A549 (cell line): Measurements from ENCODE around the gene RAD51B.

Experiments used
- TF ChIP-seq, protein P1 (sequence below): fragments of >200 bp; sonication (Bioruptor Twin); formaldehyde crosslinking; IDR thresholded peaks from 3 replicates; pipeline ENCODE4 v1.5.1; 2016
- TF ChIP-seq, protein P2 (sequence below): fragments of 150-350 bp; IDR thresholded peaks from 2 replicates; pipeline ENCODE4 v1.6.1; 2014; ENCODE audit warnings: low read depth, mild to moderate bottlenecking, low read length

DNA sequence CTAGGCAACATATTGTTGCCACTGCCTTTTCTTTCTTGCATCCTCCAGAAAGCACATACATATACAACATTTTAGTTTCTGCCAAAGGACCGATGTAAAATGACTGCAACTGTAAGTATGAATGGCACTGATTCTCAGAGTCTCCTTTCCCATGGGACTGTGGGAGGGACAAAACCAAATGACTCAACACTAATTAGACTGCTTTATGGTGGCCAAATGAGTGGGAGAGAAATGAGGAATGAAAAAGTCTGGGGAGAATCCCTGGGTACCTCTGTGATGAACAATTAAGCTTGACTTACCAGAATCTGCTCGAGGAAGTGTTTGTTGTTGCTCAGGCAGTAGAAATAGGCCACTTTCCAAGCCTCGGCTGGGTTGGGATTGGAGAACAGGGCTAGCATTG, 13.3 kb upstream of the RAD51B start:
- TF ChIP-seq, protein P1, sequence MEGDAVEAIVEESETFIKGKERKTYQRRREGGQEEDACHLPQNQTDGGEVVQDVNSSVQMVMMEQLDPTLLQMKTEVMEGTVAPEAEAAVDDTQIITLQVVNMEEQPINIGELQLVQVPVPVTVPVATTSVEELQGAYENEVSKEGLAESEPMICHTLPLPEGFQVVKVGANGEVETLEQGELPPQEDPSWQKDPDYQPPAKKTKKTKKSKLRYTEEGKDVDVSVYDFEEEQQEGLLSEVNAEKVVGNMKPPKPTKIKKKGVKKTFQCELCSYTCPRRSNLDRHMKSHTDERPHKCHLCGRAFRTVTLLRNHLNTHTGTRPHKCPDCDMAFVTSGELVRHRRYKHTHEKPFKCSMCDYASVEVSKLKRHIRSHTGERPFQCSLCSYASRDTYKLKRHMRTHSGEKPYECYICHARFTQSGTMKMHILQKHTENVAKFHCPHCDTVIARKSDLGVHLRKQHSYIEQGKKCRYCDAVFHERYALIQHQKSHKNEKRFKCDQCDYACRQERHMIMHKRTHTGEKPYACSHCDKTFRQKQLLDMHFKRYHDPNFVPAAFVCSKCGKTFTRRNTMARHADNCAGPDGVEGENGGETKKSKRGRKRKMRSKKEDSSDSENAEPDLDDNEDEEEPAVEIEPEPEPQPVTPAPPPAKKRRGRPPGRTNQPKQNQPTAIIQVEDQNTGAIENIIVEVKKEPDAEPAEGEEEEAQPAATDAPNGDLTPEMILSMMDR = no peak
- TF ChIP-seq, protein P2, sequence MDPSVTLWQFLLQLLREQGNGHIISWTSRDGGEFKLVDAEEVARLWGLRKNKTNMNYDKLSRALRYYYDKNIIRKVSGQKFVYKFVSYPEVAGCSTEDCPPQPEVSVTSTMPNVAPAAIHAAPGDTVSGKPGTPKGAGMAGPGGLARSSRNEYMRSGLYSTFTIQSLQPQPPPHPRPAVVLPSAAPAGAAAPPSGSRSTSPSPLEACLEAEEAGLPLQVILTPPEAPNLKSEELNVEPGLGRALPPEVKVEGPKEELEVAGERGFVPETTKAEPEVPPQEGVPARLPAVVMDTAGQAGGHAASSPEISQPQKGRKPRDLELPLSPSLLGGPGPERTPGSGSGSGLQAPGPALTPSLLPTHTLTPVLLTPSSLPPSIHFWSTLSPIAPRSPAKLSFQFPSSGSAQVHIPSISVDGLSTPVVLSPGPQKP = no peak
